ENCODE data around the gene GRK4. TPM values are rescaled to one million over a fixed set of nuclear protein-coding genes. Genes with fewer than 3 reads are reported as not detected.

GRK4 gene
- total and polyA plus RNA-seq, 2 of the 8 experiments (the other 6 are each of a cell fraction or from before 2014, with no cell fraction given), result 0.77 to 1.8 TPM

- TF ChIP-seq, protein P1, sequence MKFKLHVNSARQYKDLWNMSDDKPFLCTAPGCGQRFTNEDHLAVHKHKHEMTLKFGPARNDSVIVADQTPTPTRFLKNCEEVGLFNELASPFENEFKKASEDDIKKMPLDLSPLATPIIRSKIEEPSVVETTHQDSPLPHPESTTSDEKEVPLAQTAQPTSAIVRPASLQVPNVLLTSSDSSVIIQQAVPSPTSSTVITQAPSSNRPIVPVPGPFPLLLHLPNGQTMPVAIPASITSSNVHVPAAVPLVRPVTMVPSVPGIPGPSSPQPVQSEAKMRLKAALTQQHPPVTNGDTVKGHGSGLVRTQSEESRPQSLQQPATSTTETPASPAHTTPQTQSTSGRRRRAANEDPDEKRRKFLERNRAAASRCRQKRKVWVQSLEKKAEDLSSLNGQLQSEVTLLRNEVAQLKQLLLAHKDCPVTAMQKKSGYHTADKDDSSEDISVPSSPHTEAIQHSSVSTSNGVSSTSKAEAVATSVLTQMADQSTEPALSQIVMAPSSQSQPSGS (IDR thresholded peaks at IDR 0.05; ENCODE audit: low read length), result no peak
- TF ChIP-seq ATF3 (IDR thresholded peaks at IDR 0.05; ENCODE audit: insufficient read depth, low read depth, low read length), result no peak
- no peak for TF ChIP-seq TAF7 (optimal IDR thresholded peaks at IDR 0.05; ENCODE audit: borderline replicate concordance, low read depth, low read length)
- TF ChIP-seq CEBPB (IDR thresholded peaks at IDR 0.05; ENCODE audit: low read depth, low read length), result no peak
- peak; percentile 31 for TF ChIP-seq KDM4A (IDR thresholded peaks at IDR 0.05; ENCODE audit: low read depth, low read length, severe bottlenecking)
- TF ChIP-seq TBP (IDR thresholded peaks at IDR 0.05; ENCODE audit: low read depth, low read length), result no peak
- TF ChIP-seq CBX8 (IDR thresholded peaks at IDR 0.05; ENCODE audit: borderline replicate concordance, low read depth, low read length), result no peak
- no peak for TF ChIP-seq HDAC6 (IDR thresholded peaks at IDR 0.05; ENCODE audit: low read depth, low read length)
- no peak for TF ChIP-seq SRF (IDR thresholded peaks at IDR 0.05; ENCODE audit: low read depth, low read length)
- no peak for TF ChIP-seq USF2 (IDR thresholded peaks at IDR 0.05; ENCODE audit: low read length)
- no peak for TF ChIP-seq MAFK (IDR thresholded peaks at IDR 0.05; ENCODE audit: low read depth, low read length)
- no peak for TF ChIP-seq CHD1 (IDR thresholded peaks at IDR 0.05; ENCODE audit: low read depth, low read length)
- TF ChIP-seq SIN3A (conservative IDR thresholded peaks at IDR 0.05 in 1 of 2, IDR thresholded peaks at IDR 0.05 in 1 of 2; ENCODE audit: low read depth in 1 of 2, low read length in 2 of 2), result 0 out of 4 replicates have a peak, but pooled peaks of 1 of the 2 experiments have one; percentile 27
Measured at GRCh38 chr4:2933566-2934076, 29.8 kb upstream of the GRK4 start (continued).
